Measurements from ENCODE around the gene PHOX2B. TPM values are rescaled to one million over a fixed set of nuclear protein-coding genes. Genes with fewer than 3 reads are reported as not detected.

Gene PHOX2B
- polyA plus RNA-seq, 2 of the 4 experiments (the other 2 are of a cell fraction) = not detected

GRCh38 chr4:41750626-41751448 is 2.3 kb upstream of the PHOX2B start:
- ATAC-seq = no peak
- 82% methylated on average over 40 of the region's 40 CpGs for WGBS (ENCODE audit: missing lambda C conversion rate)

GRCh38 chr4:41750121-41750625 is 1.6 kb upstream of the PHOX2B start:
- TF ChIP-seq SMC3 (IDR thresholded peaks at IDR 0.05) = no peak
- TF ChIP-seq SREBF2 (IDR thresholded peaks at IDR 0.05) = no peak
- no peak for TF ChIP-seq HOXB5 (CRISPR knock-in tag; IDR thresholded peaks at IDR 0.05)
- no peak for TF ChIP-seq POLR2A (IDR thresholded peaks at IDR 0.05; ENCODE audit: low read length)
- no peak for TF ChIP-seq ZFP36 (IDR thresholded peaks at IDR 0.05; ENCODE audit: borderline replicate concordance, partially characterized antibody)
- no peak for TF ChIP-seq KDM5A (IDR thresholded peaks at IDR 0.05)
- TF ChIP-seq RNF2 (IDR thresholded peaks at IDR 0.05; ENCODE audit: borderline replicate concordance, low read depth) = no peak
- no peak for TF ChIP-seq POLR2AphosphoS2 (conservative IDR thresholded peaks at IDR 0.05; ENCODE audit: low read length)
- TF ChIP-seq, protein P1, sequence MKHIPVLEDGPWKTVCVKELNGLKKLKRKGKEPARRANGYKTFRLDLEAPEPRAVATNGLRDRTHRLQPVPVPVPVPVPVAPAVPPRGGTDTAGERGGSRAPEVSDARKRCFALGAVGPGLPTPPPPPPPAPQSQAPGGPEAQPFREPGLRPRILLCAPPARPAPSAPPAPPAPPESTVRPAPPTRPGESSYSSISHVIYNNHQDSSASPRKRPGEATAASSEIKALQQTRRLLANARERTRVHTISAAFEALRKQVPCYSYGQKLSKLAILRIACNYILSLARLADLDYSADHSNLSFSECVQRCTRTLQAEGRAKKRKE (CRISPR knock-in tag; IDR thresholded peaks at IDR 0.05; ENCODE audit: low read depth) = no peak
- no peak for TF ChIP-seq HOXB13 (CRISPR knock-in tag; IDR thresholded peaks at IDR 0.05; ENCODE audit: low read depth)
- TF ChIP-seq MAZ (IDR thresholded peaks at IDR 0.05; ENCODE audit: borderline replicate concordance, low read depth, low read length) = no peak
- TF ChIP-seq, protein P2, sequence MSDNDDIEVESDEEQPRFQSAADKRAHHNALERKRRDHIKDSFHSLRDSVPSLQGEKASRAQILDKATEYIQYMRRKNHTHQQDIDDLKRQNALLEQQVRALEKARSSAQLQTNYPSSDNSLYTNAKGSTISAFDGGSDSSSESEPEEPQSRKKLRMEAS (IDR thresholded peaks at IDR 0.05) = no peak
- TF ChIP-seq FOSB (CRISPR knock-in tag; IDR thresholded peaks at IDR 0.05) = no peak
- Histone ChIP-seq H3K9me3 (no peaks in the 10 kb centered on the region), H3K4me3 (no peak overlapping the region), H3K4me2 (no peak overlapping the region), H3K27ac (no peak overlapping the region), H3K4me1 (no peaks in the 10 kb centered on the region)
- 70% methylated on average over 18 of the region's 20 CpGs for WGBS (ENCODE audit: missing lambda C conversion rate)
- ATAC-seq = no peak
- DNase-seq (ENCODE audit: low read depth in 1 of 2, low spot score in 1 of 2) = no peak
- ChIA-PET POLR2A (no interaction called here), CTCF (no interaction called here)
- FAIRE-seq = no peak

More at GRCh38 chr4:41750626-41751448, 2.3 kb upstream of the PHOX2B start:
- DNase-seq (ENCODE audit: low read depth in 1 of 2, low spot score in 1 of 2) = no peak
- ChIA-PET CTCF (interaction anchor here (1.2 kb wide), 1 partner anchor 57 kb away, joined by 4 read pairs; no protein-coding TSS in a partner anchor), POLR2A (no interaction called here)
- Histone ChIP-seq H3K4me2 (no peak overlapping the region), H3K27ac (no peak overlapping the region), H3K4me1 (no peaks in the 10 kb centered on the region), H3K4me3 (no peak overlapping the region), H3K9me3 (no peaks in the 10 kb centered on the region)
- no peak for FAIRE-seq
- TF ChIP-seq, protein P3, sequence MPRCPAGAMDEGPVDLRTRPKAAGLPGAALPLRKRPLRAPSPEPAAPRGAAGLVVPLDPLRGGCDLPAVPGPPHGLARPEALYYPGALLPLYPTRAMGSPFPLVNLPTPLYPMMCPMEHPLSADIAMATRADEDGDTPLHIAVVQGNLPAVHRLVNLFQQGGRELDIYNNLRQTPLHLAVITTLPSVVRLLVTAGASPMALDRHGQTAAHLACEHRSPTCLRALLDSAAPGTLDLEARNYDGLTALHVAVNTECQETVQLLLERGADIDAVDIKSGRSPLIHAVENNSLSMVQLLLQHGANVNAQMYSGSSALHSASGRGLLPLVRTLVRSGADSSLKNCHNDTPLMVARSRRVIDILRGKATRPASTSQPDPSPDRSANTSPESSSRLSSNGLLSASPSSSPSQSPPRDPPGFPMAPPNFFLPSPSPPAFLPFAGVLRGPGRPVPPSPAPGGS (IDR thresholded peaks at IDR 0.05) = no peak
- TF ChIP-seq RAD21 (conservative IDR thresholded peaks at IDR 0.05 in 1 of 2, IDR thresholded peaks at IDR 0.05 in 1 of 2) = no peak
- no peak for TF ChIP-seq ESRRA (IDR thresholded peaks at IDR 0.05; ENCODE audit: borderline replicate concordance, low read length)
- TF ChIP-seq, protein P4, sequence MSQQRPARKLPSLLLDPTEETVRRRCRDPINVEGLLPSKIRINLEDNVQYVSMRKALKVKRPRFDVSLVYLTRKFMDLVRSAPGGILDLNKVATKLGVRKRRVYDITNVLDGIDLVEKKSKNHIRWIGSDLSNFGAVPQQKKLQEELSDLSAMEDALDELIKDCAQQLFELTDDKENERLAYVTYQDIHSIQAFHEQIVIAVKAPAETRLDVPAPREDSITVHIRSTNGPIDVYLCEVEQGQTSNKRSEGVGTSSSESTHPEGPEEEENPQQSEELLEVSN (IDR thresholded peaks at IDR 0.05; ENCODE audit: borderline replicate concordance, low read depth) = no peak
- no peak for TF ChIP-seq NFE2L2 (conservative IDR thresholded peaks at IDR 0.05; ENCODE audit: low read length)
- no peak for TF ChIP-seq HMGXB4 (CRISPR knock-in tag; IDR thresholded peaks at IDR 0.05; ENCODE audit: borderline replicate concordance)
- TF ChIP-seq HOXA7 (CRISPR knock-in tag; IDR thresholded peaks at IDR 0.05) = no peak
- no peak for TF ChIP-seq NPAS2 (CRISPR knock-in tag; IDR thresholded peaks at IDR 0.05; ENCODE audit: borderline replicate concordance)
- TF ChIP-seq BHLHE40 (IDR thresholded peaks at IDR 0.05; ENCODE audit: low read depth, low read length) = no peak
- TF ChIP-seq KDM5A (IDR thresholded peaks at IDR 0.05) = no peak
- no peak for TF ChIP-seq TP53 (CRISPR knock-in tag; IDR thresholded peaks at IDR 0.05)
- no peak for TF ChIP-seq RNF2 (IDR thresholded peaks at IDR 0.05; ENCODE audit: borderline replicate concordance, low read depth)

Data from A549 (cell line).